ENCODE data around the gene TADA3.

DNA sequence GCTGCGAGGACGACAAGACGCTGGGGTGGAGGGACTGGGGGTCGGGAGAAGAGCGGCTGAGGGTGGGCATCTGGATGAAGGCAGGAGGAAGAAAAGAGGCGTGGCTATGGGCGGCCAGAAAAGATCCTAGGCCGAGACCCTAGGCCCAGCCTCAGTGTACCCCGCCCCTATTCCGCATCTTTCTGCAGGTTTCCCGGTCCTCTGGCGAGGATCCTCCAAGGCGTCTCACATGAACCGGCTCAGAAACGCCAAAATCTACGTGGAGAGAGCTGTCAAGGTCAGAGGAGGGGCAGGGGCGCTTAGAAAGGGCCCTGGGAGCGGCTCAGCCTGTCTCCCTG lies 18.1 kb upstream of the TADA3 start:
- TF ChIP-seq, protein P1, sequence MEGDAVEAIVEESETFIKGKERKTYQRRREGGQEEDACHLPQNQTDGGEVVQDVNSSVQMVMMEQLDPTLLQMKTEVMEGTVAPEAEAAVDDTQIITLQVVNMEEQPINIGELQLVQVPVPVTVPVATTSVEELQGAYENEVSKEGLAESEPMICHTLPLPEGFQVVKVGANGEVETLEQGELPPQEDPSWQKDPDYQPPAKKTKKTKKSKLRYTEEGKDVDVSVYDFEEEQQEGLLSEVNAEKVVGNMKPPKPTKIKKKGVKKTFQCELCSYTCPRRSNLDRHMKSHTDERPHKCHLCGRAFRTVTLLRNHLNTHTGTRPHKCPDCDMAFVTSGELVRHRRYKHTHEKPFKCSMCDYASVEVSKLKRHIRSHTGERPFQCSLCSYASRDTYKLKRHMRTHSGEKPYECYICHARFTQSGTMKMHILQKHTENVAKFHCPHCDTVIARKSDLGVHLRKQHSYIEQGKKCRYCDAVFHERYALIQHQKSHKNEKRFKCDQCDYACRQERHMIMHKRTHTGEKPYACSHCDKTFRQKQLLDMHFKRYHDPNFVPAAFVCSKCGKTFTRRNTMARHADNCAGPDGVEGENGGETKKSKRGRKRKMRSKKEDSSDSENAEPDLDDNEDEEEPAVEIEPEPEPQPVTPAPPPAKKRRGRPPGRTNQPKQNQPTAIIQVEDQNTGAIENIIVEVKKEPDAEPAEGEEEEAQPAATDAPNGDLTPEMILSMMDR (IDR thresholded peaks at IDR 0.05), result no peak
- TF ChIP-seq POLR2A (IDR thresholded peaks at IDR 0.05), result no peak
